SKM-1 (cell line): ENCODE results near the gene SEPHS2.
A peak's percentile ranks its signal among the peaks of the same experiment; 100 is the strongest.
"Not testable (repeated sequence)": the region's sequence is repeated elsewhere in the genome, so short reads cannot be mapped to it uniquely, and the experiment has no call there.

Source experiments
- DNase-seq: peaks from one replicate; lab custom pipeline; 2025; ENCODE audit not compliant: unreplicated experiment; lab: John Stamatoyannopoulos, UW

SEPHS2 gene

GRCh38 chr16:30399435-30400186 lies 46.1 kb downstream of the SEPHS2 start:
- no peak for DNase-seq

DNA sequence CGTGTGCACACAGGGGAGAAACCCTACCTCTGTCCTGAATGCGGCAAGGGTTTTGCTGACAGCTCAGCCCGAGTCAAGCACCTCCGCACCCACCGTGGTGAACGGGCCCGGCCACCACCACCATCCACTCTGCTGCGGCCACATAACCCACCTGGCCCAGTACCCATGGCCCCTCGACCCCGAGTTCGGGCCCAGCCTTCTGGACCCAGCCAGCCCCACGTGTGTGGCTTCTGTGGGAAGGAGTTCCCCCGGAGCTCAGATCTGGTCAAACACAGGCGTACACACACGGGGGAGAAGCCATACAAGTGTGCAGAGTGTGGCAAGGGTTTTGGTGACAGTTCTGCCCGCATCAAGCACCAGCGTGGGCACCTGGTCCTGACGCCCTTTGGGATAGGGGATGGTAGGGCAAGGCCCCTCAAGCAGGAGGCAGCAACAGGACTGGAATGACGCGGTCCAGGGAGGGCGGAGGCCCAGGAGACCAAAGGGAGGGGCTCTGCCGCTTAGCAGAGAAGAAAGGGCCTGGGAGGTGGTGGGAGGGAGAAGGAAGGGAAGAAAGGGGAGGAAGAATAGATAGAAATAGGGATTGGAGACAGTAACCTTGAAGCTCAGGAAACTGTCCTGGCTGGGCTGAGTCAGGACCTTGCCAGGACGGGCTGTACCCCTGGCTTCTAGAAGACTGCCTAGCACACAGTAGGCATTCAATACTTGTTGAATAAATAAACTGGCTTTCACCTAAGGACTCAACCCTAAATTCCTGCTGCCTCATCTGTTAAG lies 46.8 kb downstream of the SEPHS2 start:
- no peak for DNase-seq

GRCh38 chr16:30397776-30398660 lies 47.7 kb downstream of the SEPHS2 start:
- DNase-seq = no peak

- no peak for DNase-seq
Observed at GRCh38 chr16:30397056-30397455, 48.6 kb downstream of the SEPHS2 start.

GRCh38 chr16:30396627-30397026 lies 49.0 kb downstream of the SEPHS2 start:
- DNase-seq = not testable (repeated sequence)

DNA sequence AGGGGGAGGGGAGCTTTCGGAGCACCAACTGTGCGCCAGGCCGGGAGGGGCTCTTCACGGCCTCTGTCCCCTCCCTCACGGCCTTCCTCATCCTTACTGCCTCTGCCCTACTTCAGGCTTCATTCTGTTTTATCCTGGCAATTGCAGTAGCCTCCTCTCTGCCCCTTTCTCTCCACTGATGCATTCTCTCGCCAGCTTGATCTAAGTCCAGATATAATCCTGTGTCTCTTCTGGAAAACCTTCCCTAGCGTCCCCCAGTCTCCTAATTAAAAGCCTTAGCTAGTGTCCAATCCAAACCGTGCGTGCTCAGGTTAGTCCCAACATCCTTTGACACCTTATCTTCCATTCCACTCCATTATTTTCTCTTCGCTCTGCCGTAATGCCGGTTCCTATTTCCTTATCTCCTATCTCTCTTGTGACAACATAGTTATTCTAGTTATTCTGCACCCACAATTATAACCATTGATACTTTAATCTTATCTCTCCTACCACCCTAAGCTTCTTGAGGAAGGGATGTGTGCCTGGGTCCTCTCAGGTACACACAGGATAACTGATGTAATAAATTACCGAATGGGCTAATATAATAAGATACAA lies 49.6 kb downstream of the SEPHS2 start:
- DNase-seq = no peak

DNA sequence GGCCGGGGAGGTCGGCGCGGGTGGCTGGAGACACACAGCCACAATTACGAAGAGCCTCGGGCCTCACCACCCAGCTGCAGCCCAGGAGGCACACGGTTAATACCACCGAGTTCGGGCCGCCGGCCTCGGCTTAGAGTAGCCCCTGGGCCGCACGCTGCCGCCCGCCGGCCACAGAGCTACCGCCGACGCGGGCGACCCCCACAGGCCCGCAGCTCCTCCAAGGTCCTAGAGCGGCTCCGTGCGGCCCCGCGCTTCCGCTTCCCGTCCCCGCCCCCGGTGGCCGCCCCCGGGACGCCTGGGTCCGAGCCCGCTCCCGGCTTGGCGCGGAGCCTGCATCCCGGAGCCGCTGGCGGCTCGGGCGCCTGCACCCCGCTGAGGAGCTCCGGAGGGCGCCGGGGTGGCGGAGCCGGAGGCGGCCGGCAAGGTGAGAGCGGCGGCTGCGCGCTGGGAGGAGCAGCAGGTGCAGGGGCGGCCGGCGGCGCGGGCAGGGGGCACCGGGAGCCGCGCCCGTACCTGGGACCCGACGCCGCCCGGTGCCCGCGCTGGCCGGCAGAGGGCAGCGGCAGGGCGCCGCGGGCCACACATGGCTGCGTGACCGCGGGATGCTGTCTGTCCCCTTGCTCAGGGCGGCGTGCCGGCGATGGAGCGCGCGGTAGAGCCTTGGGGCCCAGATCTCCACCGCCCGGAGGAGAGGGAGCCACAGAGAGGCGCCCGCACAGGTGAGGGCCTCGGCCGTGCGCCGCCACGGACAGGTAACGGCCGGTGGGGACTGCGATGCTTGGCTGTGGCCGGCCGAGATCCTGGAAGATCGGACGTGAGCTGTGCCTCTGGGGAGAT lies 50.3 kb downstream of the SEPHS2 start, which contains the start of gene ZNF48:
Gene ZNF48 (plus strand): TSS at position 266 of the 837 bp plus-strand sequence. CDS start 375 bp downstream, at position 641.
- peak; percentile 50 for DNase-seq

DNA sequence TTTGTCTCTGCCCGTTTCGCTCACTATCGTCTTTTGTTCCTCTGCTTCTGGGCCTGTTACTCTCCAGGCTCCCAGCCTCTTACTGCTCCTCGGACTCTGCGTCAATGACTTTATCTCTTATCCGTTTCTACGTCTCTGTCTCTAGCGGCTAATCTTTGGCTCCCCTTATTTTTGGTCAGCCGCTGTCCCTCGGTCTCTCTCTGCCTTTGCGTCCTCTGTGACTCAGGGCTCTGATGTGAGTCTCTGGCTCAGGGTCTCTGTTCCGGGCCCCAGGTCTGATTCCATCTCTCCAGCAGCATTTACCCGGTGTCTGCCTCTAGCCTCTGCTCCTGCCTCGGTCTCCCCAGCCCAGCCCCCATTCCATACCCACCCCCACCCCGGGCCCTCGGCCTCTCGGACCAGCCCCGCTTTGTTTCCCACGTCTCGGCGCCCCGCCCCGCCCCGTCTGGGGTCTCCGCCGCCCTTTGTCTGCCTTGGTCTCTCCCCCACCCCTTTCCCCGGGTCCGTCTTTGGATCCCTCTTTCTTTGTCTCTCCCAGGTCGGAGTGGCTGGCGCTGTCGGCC lies 51.0 kb downstream of the SEPHS2 start:
- no peak for DNase-seq
